OCI-M1 (cell line): ENCODE data around the gene DPT.
A peak's percentile ranks its signal among the peaks of the same experiment; 100 is the strongest.

ENCODE experiments used
- DNase-seq: peaks from one replicate; lab custom pipeline; 2025; lab: John Stamatoyannopoulos, UW

DPT gene

GRCh38 chr1:168735974-168736373, 7.0 kb upstream of the DPT start:
- no peak for DNase-seq

DNA sequence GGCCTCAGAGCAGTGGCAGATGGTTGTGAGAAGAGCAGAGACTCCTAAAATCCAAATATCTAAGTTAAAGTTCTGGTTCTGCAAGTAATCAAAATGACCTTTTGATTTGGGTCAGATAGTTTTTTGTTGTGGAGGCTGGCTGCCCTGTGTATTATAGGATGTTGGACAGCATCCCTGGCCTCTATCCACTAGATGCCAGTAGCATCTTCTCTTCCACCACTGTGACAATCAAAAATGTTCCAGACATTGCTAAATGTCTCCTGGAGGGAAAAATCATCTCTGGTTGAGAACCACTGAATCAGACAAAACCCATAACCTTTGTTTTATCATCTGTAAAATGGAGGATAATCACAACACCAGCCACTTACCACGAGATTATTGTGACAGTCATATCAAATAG, 5.9 kb upstream of the DPT start:
- DNase-seq, result peak; percentile 10

DNA sequence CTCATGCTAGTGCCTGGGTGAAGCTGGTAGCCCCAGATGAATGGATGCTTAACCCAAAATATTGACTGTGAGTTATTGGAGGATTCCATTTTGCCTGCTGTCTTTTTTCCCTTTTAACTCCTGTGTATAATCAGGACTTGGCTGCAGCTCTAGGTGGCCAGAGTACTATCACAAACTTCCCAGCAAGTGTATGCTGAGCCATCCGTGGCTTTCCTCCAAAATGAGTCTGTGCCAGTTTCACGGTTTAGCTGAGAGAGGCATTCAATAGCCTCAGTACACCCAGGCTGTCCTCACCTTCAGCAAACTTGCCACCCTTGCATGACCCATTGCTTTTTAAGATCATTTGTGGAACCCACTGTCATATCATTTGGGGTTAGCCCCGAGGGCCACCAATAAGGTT, 5.3 kb upstream of the DPT start:
- no peak for DNase-seq

DNA sequence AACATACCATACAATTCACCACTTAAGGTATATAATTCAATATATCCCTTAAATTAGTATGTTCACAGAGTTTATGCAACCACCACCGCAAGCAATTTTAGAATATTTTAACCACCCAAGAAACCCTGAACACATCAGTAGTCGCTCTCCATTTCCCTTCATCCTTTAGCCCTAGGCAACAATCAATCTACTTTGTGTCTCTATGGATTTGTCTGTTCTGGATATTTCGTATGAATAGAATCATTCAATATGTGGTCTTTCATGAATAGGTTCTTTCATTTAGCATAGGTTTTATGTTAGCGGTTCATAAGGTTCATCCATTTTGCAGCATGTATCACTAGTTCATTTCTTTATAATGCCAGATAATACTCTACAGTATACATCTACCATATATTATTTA, 4.2 kb upstream of the DPT start:
- no peak for DNase-seq

GRCh38 chr1:168732736-168733135, 3.7 kb upstream of the DPT start:
- no peak for DNase-seq

DNA sequence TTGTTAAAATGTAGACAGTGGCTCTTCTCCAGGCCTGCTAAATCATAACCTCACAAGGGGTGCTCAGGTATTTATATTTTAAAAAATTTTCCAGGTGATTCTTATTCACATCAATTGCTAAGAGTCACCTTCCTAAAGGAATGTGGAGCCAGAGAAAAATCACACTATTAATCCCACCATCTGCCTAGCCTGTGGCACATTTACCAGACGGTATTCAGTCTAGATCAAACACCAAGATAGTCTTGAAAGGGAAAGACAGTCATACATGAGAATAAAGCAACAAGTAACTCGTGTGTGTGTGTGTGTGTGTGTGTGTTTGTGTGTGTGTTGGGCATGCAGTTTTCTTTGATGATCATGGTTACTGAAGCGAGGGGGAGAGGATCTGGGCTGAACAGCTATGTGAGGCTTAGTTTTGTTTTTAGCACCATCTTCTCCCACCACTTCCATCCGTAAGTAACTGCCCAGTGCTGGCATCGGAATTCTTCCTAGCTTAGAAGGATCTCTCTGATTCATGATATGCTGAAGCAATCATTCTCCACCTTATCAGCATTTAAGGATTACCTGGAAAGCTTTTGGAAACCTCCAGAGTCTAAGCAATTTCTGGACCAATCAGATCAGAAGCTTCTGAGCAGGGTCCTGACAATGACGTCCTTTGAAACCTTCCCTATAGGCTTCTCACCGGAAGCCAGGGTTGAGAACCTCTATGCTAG, 2.4 kb upstream of the DPT start:
- no peak for DNase-seq

GRCh38 chr1:168729405-168729802, 398 bp upstream of the DPT start:
- DNase-seq, result no peak

GRCh38 chr1:168726719-168727118, 2.3 kb downstream of the DPT start:
- no peak for DNase-seq

DNA sequence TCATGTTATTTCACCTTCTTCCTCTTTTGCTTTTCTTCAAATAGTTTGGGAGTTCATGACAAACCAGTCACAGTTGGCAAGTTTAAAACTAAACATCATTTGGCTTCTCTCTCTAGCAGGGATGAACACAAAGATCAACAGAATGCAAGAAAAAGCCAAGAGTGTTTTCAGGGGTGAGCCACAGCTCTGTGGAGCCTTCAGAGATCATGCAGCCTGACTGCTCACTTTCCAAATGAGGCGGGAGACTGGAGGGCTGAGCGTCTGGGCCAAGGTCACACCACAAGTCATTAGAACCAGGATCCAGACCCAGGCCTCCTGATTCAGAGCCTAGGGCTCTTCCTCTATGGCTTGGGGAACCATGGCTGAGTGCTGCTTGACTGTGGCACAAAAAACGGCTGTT, 2.7 kb downstream of the DPT start:
- no peak for DNase-seq

GRCh38 chr1:168725831-168726230, 3.2 kb downstream of the DPT start:
- no peak for DNase-seq

DNA sequence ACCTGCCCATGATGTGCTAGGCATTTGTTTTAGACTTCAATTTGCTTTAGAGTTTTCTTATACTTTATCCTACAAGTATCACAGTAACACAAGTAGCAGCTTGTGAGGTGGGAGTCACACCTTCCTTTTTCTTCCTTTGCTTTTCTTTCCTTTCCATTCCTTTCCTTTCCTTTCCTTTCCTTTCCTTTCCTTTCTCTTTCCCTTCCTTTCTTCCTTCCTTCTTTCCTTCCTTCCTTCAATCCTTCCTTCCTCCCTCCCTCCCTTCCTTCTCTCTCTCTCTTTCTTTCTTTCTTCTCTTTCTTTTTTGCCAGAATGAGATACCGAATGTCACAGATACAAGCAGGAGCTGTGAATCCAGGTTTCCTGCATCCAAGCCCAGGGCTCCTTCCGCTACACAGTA, 3.9 kb downstream of the DPT start:
- DNase-seq, result no peak

DNA sequence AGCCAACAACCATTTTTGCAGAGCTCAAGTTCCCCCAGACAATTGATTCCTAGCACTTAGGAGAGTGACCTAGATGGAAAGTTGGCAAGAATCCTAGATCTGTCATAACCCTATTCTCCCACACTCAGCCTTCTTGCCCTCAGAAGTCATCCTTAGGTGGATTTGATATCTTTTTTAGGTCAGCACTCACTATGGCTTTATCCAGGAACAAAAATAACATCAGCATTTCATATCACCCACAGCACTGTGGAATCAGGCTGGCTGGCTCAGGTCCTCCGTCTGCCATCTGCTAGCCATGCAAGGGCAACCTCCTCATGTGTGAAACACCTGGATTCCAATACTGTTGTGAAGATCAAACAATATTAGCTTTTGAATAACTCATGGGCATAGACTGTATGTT, 6.0 kb downstream of the DPT start:
- DNase-seq, result no peak

GRCh38 chr1:168720839-168721238, 8.2 kb downstream of the DPT start:
- no peak for DNase-seq

- no peak for DNase-seq
Observed at GRCh38 chr1:168719306-168720111, 9.5 kb downstream of the DPT start.

- DNase-seq, result peak; percentile 32
Observed at GRCh38 chr1:168717906-168718891, 10.8 kb downstream of the DPT start.

GRCh38 chr1:168714012-168714411, 15.0 kb downstream of the DPT start:
- no peak for DNase-seq

DNA sequence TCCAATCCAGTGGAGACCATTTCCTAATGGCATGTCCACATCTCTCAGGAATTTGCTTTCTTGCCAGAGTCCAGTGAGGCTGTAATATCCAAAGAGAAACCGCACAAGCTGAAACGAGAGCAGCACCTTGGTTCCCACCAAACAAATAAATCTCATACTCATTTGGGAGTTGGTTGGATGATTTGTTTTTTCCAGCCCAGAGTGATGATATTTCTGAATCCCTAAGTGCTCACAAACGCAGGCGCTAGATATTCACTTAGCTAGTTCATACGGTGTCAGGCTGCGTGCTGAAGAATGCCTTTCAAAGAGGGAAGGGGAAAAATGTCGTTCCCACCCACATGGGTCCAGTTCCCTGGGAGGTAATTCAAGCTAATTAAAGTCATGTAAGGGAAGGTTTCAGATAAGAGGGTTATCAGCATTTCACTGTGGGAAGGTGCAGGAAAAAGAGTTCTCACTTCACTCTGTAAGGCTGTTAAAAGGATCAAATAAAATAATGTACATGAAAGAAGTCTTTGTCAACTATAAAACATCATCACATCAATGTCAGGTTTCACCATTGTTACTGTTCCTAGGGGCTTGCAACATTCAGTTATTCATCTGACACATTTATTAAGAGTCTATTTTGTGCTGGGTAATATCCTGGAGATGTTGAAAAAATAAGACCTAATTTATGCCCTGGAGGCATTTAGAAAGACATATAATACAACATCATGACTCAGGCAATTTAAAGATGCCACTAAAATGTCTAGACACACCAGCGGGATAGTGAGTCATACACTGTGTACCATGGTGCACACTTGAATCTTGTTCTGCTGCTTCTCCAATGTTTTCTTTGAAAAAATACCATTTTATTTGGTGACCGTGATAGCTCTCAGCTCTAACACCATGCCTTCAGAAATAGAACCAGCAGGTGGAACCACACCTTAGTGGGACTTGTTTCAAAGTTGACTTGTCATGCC, 19.3 kb downstream of the DPT start:
- DNase-seq, result no peak

GRCh38 chr1:168708698-168709404, 20.2 kb downstream of the DPT start:
- no peak for DNase-seq

DNA sequence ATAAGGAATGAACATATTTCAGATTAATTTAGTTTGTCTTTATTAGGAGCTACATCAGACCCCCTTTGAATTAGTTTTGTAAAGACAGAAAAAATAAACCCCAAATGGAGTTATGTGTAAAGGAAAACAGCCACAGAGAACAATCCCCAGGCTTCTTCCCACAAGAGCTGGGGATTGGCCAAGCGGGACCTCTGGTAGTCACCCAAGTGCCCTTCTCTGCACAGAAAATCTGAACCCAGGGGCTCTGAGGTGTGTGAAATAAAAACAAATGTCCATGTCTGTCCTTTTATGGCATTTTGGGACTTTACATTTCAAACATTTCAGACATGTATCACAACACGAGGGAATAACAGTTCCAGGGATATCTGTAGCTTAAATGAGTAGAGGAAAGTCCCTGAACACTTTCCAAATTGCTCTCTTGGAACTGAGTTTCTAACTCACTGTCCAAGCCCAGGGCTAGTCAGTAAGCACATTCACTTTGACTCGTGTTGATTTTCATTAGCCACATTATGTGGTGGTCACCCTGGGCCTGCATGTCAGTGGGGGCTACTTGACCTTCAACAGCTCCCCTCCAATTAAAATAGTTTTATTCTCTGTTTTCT, 22.5 kb downstream of the DPT start:
- no peak for DNase-seq

DNA sequence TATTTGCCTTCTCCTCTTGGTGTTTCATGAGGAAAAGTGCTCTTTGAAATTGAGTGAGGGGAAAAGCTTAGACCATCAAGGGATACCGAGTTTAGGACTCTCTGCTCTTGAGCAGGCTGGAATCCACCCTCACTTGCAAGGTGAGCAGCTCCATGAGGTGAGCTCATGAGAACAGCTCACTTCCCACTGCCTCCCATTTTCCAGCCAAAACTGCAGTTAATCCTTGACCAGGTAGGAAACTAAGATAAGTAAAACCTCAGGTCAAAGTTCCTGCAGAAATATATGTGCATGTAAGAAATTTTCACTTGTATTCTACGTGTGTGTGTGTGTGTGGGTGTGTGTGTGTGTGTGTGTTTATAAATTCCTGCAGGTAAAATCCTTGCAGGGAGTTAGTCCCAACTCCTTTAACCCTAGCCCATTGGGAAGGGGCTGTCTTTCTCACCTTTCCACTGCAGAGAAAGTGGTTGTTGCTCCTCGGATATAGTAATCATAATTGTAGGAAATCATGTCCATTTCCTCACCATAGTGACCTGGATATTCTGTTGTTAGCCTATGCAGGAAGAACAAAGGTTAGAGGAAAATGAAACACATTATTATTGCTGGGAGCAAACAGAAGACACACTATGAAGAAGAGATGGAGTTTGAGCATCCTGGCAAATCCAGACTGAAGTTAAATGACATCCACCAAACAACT, 28.3 kb downstream of the DPT start:
- no peak for DNase-seq
